Measurements from ENCODE around the gene FAM25C.
"Not testable (repeated sequence)": the region's sequence is repeated elsewhere in the genome, so short reads cannot be mapped to it uniquely, and the experiment has no call there.

The FAM25C gene

GRCh38 chr10:47999691-48000090 lies at the start of gene FAM25C:
Gene FAM25C (minus strand): TSS chr10:47999791. CDS start chr10:47999765, 26 bp downstream.
- DNase-seq, result not testable (repeated sequence)

DNA sequence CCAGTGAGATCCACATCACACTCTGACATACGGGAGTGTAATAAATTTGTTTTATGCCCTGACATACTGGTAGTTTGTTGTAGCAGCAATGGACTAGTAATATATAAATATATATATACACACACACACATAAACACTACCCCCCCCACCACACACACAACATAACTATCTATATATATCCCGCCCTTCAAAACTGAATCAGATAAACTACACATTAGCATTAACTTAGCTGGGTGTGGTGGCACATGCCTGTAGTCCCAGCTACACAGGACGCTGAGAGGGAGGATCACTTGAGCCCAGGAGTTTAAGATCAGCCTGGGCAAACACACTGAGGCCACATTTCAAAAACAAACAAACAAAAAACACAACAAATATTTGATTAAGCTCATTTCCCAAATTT lies 45.0 kb upstream of the FAM25C start:
- DNase-seq, result not testable (repeated sequence)

- not testable (repeated sequence) for DNase-seq
Measured at GRCh38 chr10:48031390-48031789, 31.8 kb upstream of the FAM25C start.

DNA sequence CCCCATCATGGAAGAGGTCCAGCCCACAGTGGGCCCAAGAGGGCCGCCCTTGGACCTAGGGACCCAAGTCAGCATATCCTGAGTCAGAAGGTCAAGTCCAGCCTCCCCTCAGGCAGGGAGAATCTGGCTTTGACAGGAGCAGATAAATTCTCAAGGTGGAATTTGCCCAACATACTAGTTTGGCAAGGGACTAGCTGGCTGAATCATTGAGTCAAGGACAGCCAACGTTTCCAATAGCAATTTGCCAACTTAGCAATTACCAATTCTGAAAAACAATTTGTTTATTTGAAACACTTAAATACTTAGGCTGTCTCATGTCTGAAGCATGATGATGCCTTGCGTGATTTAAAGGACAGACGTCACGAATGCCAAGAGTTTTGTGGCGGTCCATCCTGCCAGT lies 2.7 kb upstream of the FAM25C start:
- not testable (repeated sequence) for DNase-seq

DNA sequence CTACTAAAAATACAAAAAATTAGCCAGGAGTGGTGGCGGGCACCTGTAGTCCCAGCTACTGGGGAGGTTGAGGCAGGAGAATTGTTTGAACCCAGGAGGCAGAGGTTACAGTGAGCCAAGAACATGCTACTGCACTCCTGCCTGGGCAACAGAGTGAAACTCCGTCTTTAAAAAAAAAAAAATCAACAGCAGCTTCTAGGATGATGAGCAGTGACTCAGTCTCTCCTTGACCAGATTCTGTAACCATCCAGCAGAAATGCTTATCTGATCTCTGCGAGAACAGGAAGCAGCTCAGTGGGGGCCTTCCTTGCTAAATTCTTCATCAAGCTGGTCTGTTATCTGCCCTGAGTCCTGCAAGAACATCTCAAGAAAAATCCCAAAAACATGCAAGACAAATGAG lies 5.5 kb downstream of the FAM25C start:
- not testable (repeated sequence) for DNase-seq

GRCh38 chr10:47992560-47992959 lies 7.0 kb downstream of the FAM25C start:
- DNase-seq, result not testable (repeated sequence)

DNA sequence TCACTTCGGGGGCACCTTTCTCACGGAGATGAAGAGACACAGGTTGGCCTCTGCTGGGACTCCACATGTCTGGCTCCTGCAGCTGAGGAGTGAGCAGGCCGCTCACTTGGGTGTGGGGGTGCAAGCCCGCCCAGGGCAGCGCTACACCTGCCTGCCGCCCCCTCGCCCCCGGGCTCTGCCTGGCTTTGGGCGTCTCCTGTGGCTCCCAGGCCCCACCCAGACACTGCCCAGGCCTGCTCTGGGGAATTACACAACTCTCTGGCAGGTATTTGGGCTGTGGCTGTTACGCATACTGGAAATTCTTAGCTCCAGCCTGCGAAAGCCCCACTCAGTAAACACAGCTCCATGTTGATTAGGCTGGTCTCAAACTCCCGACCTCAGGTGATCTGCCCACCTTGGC lies 7.9 kb downstream of the FAM25C start:
- DNase-seq, result not testable (repeated sequence)

DNA sequence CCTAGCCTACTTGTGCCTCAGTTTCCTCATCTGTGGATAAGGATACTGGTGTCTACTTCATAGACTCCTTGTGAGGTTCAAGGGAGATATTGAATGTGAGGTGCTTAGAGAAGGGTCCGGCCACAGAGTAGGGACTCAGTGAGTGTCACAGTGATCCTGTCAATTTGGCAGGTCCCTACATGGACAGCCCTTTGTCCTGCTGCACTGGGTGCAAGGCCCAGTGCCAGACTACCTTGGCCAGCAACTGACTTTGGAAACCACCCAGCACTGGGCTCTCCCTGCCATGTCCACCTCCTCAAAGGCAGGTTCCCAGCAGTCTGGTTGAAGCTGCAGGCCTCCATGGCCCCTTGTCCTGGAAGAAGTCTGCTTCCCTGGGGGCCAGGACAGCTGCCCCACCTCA lies 9.5 kb downstream of the FAM25C start:
- not testable (repeated sequence) for DNase-seq

DNA sequence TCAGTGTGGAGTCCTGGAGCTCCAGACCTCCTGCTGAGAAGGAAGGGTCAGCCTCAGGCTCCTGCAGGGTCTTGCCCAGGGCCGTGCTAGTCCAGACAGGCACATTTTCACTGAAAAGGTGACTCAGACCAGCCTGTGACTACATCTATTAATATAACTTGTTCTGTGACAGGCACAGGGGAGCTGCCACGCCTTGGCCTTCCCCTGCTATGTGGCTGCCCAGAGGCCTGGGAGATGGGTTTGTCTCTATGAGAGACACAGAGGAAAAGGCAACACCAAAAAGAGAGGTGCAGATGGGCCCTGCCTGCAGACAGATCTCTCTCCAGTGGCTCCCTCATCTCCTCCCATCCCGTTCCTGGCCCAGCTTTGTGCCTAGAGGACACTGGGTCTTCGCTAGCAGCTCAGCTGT lies 10.0 kb downstream of the FAM25C start:
- DNase-seq, result not testable (repeated sequence)

GRCh38 chr10:47988718-47989541 lies 10.7 kb downstream of the FAM25C start:
- DNase-seq, result not testable (repeated sequence)

DNA sequence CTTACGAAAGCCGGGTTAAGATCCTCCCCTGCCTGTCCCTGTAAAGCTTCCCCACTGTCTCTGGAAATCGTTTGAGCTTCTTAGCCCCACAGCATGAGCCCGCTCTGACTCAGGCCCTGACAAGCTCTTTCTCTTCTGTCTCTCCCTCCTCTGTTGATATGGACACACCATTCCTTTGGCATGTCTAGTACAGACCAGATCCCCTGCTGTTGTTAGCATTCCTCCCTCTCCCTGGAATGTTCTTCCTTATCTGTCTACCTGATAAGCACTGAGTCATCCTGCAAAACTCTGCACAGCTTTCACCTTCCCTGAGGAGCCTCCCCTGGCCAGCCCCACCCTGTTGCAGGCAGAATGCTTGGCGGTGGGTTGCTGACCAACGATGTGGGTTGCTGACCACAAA lies 11.6 kb downstream of the FAM25C start:
- DNase-seq, result not testable (repeated sequence)

GRCh38 chr10:47986413-47987230 lies 13.0 kb downstream of the FAM25C start:
- not testable (repeated sequence) for DNase-seq

DNA sequence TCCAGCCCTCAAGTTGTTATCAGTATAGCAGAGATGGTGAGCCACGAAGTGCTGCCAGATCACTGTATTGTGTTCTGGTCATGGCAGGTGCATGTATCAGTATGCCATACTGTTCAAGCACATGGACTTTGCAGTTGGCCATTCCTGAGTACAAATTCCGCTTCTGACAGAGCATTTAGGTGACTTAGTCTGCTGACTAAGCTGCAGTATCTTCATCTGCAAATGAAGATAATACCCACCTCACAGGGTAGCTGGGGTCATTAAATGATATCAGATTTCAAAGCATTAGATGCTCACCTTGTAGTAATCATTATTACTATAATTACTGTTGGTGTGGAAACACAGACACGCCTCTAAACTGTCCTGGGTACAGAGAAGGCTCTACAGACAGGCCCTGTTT lies 24.2 kb downstream of the FAM25C start:
- DNase-seq, result not testable (repeated sequence)

GRCh38 chr10:47973131-47973530 lies 26.5 kb downstream of the FAM25C start:
- DNase-seq, result not testable (repeated sequence)

GRCh38 chr10:47972077-47972476 lies 27.5 kb downstream of the FAM25C start:
- DNase-seq, result not testable (repeated sequence)

- not testable (repeated sequence) for DNase-seq
Measured at GRCh38 chr10:47971598-47971997, 28.0 kb downstream of the FAM25C start.

DNA sequence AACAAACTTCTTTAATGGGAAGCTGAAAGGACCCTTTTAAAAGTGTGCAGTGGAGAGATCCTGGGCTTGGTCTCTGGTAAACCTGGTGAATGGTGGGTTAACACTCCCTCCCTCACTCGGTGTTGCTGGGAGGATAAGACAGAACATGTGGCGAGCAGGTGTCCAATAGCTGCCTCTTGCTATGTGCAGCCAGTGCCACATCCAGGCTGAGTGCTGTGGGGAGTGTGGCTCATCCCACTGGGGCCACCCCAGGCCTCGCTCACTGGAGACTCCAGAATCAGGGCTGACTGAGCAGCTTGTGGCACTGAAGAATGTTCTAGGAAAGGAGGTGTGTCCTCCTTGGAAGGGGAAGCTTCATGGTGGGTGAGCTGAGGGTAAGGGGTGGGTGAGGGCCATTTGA lies 29.5 kb downstream of the FAM25C start:
- not testable (repeated sequence) for DNase-seq

DNA sequence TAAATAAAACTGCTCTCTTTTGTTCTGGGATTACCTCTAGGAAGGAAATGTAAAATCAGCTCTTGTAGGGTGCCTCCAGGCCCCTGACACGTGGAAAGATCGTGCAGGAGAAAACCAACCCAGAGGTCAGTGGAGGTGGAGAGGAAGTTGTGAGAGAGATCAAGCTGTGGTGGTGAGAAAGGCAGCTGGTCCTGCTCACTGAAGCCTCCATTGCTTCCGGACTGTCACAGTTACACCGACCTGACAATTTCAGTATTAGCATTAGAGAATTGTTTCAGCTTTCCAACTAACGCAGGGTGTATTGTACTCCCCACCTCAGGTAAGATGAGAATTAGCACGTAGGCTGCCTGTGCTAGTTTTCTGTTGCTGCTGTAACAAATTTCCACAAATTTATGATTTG lies 30.6 kb downstream of the FAM25C start:
- DNase-seq, result not testable (repeated sequence)

DNA sequence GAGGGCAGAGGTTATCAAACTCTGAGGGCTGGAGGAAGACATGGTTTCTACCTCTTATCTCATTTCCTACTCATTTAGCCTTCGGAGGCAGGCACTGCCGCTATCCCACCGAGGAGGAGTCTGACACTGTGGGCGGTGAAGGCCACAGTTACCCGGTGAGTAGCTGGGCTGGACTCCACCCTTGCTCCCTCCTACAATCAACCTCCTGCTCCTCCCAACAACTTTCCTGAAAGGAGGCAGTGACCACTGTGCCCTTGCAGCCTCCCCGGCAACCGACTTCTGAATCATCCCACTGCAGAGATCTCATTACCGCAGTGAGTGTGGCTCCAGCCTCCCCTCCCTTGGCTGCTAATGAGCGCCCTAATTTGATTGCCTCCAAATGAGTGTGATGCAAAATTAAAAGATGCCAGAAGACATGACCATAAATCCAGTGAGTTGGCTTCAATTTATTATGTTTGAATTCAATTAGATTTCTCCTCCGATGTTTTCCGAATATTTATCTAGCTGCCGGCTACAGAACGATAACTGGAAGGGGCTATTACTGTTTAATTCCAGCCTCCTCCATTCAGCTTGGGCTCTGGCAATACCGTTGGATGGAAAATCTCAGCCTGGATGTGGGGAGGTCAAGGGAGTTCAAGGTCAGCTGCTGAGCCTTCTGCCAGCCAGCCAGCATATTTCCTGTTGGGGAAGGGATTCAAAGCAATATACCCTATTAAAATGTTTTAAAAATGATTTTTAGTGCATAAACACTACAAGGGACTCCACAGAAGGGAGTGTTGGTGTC lies 35.1 kb downstream of the FAM25C start:
- DNase-seq, result not testable (repeated sequence)

DNA sequence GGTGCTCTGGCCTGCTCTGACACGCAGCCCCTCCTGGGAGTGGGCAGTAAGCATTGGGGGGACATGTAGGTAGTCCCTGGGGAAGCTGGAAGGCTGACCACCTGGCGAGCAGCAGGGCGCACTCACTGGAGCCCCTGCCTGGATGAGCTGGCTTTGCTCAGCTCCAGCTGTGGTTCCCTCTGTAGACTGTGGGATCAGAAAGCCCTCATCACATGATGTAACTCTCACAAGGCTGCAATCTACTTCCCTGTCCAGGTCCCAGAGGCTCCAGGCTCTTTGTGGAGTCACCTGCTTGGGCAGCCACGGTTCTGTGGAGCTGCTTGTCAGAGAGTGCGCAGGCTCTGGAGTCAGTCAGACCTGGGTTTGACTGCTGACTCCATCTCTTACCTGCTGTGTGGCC lies 36.8 kb downstream of the FAM25C start:
- not testable (repeated sequence) for DNase-seq

GRCh38 chr10:47960699-47961098 lies 38.9 kb downstream of the FAM25C start:
- DNase-seq, result not testable (repeated sequence)

- DNase-seq, result not testable (repeated sequence)
Measured at GRCh38 chr10:47959677-47960076, 39.9 kb downstream of the FAM25C start.

DNA sequence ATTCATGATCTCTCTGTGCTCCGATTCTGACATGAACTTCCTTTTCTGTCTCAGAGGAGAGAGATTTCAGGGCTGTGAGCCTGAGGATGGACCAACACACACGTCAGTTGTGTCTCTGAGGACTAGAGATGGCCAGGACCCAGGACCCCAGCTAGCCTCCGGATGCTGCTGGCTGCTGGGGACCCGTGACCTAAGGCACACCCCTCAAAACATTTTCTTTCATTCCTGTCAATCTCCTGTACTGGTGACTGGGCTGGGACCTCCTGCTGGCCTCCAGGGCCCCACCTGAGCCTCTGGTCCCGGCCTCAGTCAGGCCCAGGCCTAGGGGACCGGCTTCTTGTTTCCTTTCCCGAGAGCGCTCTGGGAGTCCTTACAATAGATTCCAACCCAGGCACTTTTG lies 42.4 kb downstream of the FAM25C start:
- not testable (repeated sequence) for DNase-seq
